LNCAP (cell line): ENCODE measurements around the gene COPZ1.
A peak's percentile ranks its signal among the peaks of the same experiment; 100 is the strongest.

Experiments
- TF ChIP-seq, protein P1 (sequence below): fragments of 450-650 bp; IDR thresholded peaks from 2 replicates; pipeline ENCODE4 v1.5.1; 2017; ENCODE audit warnings: mild to moderate bottlenecking

COPZ1 gene

DNA sequence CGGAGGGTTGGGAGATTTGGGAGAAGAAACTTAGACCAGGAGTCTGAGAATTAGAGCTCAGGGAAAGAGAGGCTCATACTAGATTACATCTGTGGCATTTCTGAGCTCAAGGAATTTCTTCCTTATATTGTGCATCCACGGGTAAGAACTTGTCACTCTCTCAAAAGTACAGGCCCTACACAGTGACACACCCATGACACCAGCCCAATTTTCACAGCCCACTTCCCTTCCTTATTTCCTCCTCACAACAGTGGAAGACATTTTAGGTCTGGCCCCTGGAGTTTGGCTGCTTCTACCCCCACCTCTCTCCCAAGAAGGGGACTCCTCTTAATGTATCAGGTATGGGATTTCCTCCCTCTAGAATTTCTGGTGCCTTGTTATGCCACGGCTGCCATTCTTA, 68.8 kb downstream of the COPZ1 start:
- TF ChIP-seq, protein P1, sequence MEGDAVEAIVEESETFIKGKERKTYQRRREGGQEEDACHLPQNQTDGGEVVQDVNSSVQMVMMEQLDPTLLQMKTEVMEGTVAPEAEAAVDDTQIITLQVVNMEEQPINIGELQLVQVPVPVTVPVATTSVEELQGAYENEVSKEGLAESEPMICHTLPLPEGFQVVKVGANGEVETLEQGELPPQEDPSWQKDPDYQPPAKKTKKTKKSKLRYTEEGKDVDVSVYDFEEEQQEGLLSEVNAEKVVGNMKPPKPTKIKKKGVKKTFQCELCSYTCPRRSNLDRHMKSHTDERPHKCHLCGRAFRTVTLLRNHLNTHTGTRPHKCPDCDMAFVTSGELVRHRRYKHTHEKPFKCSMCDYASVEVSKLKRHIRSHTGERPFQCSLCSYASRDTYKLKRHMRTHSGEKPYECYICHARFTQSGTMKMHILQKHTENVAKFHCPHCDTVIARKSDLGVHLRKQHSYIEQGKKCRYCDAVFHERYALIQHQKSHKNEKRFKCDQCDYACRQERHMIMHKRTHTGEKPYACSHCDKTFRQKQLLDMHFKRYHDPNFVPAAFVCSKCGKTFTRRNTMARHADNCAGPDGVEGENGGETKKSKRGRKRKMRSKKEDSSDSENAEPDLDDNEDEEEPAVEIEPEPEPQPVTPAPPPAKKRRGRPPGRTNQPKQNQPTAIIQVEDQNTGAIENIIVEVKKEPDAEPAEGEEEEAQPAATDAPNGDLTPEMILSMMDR, result no peak

DNA sequence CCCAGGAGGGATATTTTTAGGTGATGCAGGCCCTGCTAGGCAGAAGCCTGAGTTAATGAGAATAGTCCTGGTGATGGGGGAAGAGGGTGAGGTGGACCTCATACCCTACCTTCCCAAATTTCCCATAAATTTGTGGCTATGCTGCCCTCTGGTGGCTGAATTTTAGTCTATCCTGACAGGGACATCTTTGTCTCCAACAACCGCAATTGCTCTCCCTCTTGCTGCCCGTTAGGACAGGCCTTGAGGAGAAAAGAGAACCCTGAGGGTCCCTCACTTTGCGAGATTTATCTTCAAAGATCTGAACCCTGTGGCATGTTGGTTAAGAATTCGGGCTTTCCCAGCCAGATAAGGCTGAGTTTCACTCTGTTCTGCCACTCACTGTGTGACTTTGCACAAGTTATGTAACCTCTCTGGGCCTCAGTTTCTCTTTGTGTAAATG, 69.4 kb downstream of the COPZ1 start:
- TF ChIP-seq, protein P1, result peak; percentile 73

DNA sequence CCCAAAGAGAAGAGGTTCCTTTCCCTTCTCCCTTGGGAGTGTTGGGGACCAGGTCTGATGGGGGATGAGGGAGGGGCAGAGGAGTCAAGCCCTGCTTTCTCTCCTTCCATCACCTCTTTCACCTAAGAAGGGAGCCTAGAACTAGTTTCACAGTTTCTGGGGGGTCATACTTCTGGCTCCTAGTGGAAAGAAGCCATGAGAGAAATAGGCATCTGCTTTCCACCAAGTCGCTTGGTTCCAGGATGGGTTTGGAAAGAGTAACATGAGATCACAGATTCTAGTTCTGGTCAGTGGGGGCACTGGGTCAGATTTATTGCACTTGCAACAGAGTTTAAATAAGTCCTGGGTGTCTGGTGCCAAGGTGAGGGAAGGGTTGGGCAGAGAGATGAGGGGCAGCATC, 70.1 kb downstream of the COPZ1 start:
- TF ChIP-seq, protein P1, result no peak

DNA sequence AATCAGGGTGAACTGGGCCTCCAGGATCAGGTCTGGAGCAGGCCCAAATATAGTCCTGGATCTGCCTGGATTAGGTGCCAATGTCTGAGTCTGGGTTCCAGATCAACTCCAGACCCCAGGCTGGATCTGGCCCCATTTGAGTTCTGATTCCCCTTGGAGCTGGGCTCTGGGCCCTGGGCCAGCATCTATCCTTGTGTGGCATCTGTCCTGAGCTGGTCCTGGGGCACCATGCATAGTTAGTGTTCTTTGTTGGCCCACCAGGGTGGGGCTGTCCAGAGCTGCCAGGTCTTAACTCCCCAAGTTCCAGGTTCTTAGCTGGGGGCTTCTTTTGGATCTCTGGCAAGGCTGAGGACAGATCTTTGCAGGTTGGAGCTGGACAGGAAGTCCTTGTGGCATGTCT, 70.6 kb downstream of the COPZ1 start:
- TF ChIP-seq, protein P1, result no peak

DNA sequence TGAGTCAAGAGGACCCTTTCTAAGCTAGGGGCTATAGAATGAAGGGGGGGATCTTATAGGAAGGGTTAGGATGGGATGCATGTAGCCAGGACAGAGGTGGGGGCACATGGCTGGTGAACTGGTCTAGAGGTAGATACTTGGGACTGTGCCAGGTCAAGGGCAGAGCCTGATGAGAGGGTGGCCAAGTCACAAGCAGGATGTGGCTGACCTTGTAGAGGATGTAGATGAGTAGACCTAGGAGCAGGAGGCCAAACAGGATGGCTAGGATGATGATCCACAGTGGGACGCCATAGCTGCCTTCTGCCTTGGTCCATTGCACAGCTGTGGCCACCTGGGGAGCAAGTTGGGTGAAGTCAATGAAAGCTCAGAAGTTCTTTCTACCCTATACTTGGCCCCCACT, 72.2 kb downstream of the COPZ1 start:
- TF ChIP-seq, protein P1, result no peak

DNA sequence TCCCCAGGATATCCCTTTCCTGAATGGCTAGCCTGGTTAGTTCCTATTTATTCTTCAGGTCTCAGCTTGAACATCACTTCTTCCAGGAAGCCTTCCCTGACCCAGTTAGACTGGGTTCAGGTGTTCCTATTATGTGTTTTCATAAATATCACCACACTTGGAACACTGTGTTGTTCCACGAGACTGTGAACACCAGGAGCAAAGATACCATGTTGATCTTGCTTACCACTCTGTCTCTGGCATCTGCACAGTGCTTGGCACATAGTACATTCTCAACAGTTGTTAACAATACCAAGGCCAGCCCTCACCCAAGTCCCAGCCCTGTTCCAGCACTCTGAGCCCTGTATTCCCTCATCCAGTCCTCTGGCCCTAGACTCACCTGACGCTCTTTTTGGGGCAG, 73.3 kb downstream of the COPZ1 start:
- TF ChIP-seq, protein P1, result no peak

DNA sequence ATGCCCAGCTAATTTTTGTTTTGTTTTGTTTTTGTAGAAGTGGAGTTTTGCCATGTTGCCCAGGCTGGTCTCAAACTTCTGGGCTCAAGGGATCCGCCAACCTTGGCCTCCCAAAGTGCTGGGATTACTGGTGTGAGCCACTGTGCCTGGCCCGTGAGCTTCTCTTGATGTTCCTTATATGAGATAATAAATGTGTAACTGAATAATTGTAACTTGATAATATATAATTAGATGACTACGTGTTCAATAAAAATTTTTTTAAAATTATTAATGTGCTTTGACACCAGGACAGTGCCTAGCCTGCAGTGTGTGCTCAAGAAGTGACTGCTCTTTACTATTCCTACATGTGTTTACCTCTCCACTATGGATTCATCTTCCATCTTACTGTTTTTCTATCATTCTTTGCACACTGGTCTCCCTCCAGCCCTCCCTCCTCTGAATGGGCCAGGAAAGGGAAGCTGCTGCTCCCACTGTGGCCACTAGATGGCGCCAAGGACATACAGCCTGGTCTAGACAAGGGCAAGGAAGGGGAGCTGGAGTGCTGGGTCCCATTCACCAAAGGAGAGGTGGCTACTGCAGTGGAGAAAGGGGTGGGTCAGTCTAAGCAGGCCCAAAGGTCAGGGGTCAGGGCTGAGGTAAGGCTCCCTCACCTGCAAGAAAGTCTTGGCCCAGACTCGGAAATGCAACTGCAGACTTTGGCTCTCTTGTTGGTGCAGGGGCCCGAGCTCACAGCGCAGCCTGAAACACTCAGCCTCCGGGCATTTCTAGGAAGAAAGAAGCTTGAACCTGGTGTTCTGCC, 74.3 kb downstream of the COPZ1 start:
- TF ChIP-seq, protein P1, result peak; percentile 99
